H1 (cell line): ENCODE data around the gene ATG16L2. TPM values are rescaled to one million over a fixed set of nuclear protein-coding genes. Genes with fewer than 3 reads are reported as not detected.

Experiments
- JUN ChIP-seq: IDR thresholded peaks from 2 replicates; pipeline ENCODE4 v1.6.1; 2011; ENCODE audit warnings: low read depth, mild to moderate bottlenecking, improper control_type of control experiment, low read length
- SIRT6 ChIP-seq: IDR thresholded peaks from one replicate; pipeline ENCODE4 v1.7.1; 2012; ENCODE audit warnings: low read length, inconsistent platforms
- SRF ChIP-seq: IDR thresholded peaks from 2 replicates; pipeline ENCODE4 v1.6.1; 2011; ENCODE audit warnings: mild to moderate bottlenecking, low read depth, low read length, moderate library complexity
- TAF1 ChIP-seq: IDR thresholded peaks from 2 replicates; pipeline ENCODE4 v1.6.1; 2011; ENCODE audit warnings: mild to moderate bottlenecking, low read depth, low read length
- polyA plus RNA-seq, 7 experiments: library from polyadenylated mRNA; depleted of rRNA in 3 of 7; stranded (reverse) in 5 of 7; unstranded in 2 of 7; fragments of >200 nt in 5 of 7; fragments of 200-250 nt in 2 of 7; gene quantifications; 1 replicate in 5 of 7; 2 replicates in 1 of 7; 4 replicates in 1 of 7; pipeline versions ENCODE4 v1.2.1 to v1.2.3, GENCODE V29; 2011 to 2013; ENCODE audit warnings: missing spikeins in 2 of 7, mixed read lengths in 2 of 7
- total RNA-seq: library from RNA; stranded (reverse); fragmentation: NEBNext Ultra II Directional; extraction: Animal tissue kit (Norgen Biotek cat#: 25700); gene quantifications from 2 replicates; pipeline ENCODE4 v1.2.1, GENCODE V29; 2021

The ATG16L2 gene
- total and polyA plus RNA-seq, 2 of the 8 experiments (the other 6 are each of a cell fraction or from before 2014, with no cell fraction given) = 11.0 to 18.5 TPM

GRCh38 chr11:72829884-72830533 lies 15.8 kb downstream of the ATG16L2 start (continued):
- TF ChIP-seq JUN (no peak), TAF1 (no peak), SIRT6 (no peak), SRF (no peak)
